ENCODE data around the gene SELL.

SELL gene

GRCh38 chr1:169644297-169644696 is 67.1 kb downstream of the SELL start:
- WGBS, 2 experiments (ENCODE audit: insufficient coverage in 2 of 2) = 88 to 100% methylated on average over 2 of the region's 3 CpGs
- H3K9me3 ChIP-seq (ENCODE audit: control insufficient read depth, low read length) = no peaks in the 10 kb centered on the region
- no peak overlapping the region for H3K27ac ChIP-seq (ENCODE audit: low read depth, low read length, severe bottlenecking)
- H3K4me3 ChIP-seq (ENCODE audit: extremely low read depth, insufficient read depth, low read length, poor library complexity, severe bottlenecking) = no peak overlapping the region
- no peaks in the 10 kb centered on the region for H3K36me3 ChIP-seq (ENCODE audit: control insufficient read depth, insufficient read depth, low read length)
- H3K4me1 ChIP-seq (ENCODE audit: control insufficient read depth, insufficient read depth, low read length, poor library complexity, severe bottlenecking) = no peaks in the 10 kb centered on the region
